Neural cell (in vitro differentiated cells): ENCODE data around the gene CD101.

Experiments used
- EP300 ChIP-seq: fragments of 450-650 bp; conservative IDR thresholded peaks from 2 replicates; pipeline ENCODE4 v1.6.1; 2014; ENCODE audit warnings: antibody characterized with exemption, mild to moderate bottlenecking, moderate library complexity; ENCODE audit not compliant: poor library complexity, severe bottlenecking
- POLR2AphosphoS5 ChIP-seq: IDR thresholded peaks from 2 replicates; pipeline ENCODE4 v1.6.1; 2012
- TF ChIP-seq, protein P1 (sequence below): fragments of 450-650 bp; IDR thresholded peaks from 2 replicates; pipeline ENCODE4 v1.5.1; 2014; ENCODE audit warnings: antibody characterized with exemption, mild to moderate bottlenecking, moderate library complexity; ENCODE audit not compliant: poor library complexity, severe bottlenecking

DNA sequence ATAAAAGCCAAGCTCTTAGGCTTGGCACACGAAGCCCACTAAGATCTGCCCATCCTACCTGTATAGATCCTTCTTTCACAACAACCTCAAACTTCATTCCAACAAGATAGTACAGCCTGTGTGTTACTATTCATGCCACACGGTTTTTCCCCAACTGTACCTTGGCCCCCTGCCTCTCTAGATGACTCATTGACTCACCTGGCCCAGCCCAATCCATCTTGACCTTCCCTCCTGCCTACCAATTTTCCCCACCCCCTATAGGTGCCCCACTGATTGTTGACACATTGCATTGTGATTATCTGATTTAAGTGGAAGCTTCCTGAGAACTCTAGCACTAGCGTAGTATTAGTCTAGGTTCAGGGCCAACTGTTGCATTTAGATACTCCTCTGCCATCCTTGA lies 2.0 kb upstream of the CD101 start:
- TF ChIP-seq, protein P1, sequence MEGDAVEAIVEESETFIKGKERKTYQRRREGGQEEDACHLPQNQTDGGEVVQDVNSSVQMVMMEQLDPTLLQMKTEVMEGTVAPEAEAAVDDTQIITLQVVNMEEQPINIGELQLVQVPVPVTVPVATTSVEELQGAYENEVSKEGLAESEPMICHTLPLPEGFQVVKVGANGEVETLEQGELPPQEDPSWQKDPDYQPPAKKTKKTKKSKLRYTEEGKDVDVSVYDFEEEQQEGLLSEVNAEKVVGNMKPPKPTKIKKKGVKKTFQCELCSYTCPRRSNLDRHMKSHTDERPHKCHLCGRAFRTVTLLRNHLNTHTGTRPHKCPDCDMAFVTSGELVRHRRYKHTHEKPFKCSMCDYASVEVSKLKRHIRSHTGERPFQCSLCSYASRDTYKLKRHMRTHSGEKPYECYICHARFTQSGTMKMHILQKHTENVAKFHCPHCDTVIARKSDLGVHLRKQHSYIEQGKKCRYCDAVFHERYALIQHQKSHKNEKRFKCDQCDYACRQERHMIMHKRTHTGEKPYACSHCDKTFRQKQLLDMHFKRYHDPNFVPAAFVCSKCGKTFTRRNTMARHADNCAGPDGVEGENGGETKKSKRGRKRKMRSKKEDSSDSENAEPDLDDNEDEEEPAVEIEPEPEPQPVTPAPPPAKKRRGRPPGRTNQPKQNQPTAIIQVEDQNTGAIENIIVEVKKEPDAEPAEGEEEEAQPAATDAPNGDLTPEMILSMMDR: no peak
- TF ChIP-seq POLR2AphosphoS5 (no peak), EP300 (no peak)
